Endothelial cell (in vitro differentiated cells): ENCODE results near the gene PRKAR1A. TPM values are rescaled to one million over a fixed set of nuclear protein-coding genes. Genes with fewer than 3 reads are reported as not detected.

Experiments used
- DNase-seq: peaks from one replicate; pipeline ENCODE4 v3.0.0; 2021; ENCODE audit warnings: low spot score
- H3K27ac Mint-ChIP-seq: one replicate; pipeline ENCODE4 v1.8.0; 2021; ENCODE audit warnings: mixed read lengths, inconsistent platforms; ENCODE audit not compliant: unreplicated experiment
- H3K27me3 Mint-ChIP-seq: one replicate; pipeline ENCODE4 v1.8.0; 2021; ENCODE audit warnings: mild to moderate bottlenecking, moderate library complexity, mixed read lengths, inconsistent platforms; ENCODE audit not compliant: unreplicated experiment
- H3K36me3 Mint-ChIP-seq: one replicate; pipeline ENCODE4 v1.8.0; 2021; ENCODE audit warnings: mild to moderate bottlenecking, low read depth, mixed read lengths, inconsistent platforms; ENCODE audit not compliant: unreplicated experiment
- H3K4me1 Mint-ChIP-seq: one replicate; pipeline ENCODE4 v1.8.0; 2021; ENCODE audit warnings: mild to moderate bottlenecking, mixed read lengths, inconsistent platforms; ENCODE audit not compliant: unreplicated experiment
- H3K4me3 Mint-ChIP-seq: one replicate; pipeline ENCODE4 v1.8.0; 2021; ENCODE audit warnings: mild to moderate bottlenecking, mixed read lengths, inconsistent platforms; ENCODE audit not compliant: unreplicated experiment
- H3K9me3 Mint-ChIP-seq: one replicate; pipeline ENCODE4 v1.8.0; 2021; ENCODE audit warnings: mixed read lengths, inconsistent platforms; ENCODE audit not compliant: unreplicated experiment
- total RNA-seq: library from RNA; stranded (reverse); fragmentation: NEBNext Ultra II Directional; extraction: Animal tissue kit (Norgen Biotek cat#: 25700); gene quantifications from one replicate; pipeline ENCODE4 v1.2.1, GENCODE V29; 2021; ENCODE audit not compliant: unreplicated experiment
- TF ChIP-seq, protein P1 (sequence below): fragments of 200-600 bp; sonication (generic); IDR thresholded peaks from one replicate; pipeline ENCODE4 v1.5.0; 2021; ENCODE audit warnings: antibody characterized with exemption; ENCODE audit not compliant: unreplicated experiment

Gene PRKAR1A
- total RNA-seq, 1 donor from 2014 or later: 248 TPM

DNA sequence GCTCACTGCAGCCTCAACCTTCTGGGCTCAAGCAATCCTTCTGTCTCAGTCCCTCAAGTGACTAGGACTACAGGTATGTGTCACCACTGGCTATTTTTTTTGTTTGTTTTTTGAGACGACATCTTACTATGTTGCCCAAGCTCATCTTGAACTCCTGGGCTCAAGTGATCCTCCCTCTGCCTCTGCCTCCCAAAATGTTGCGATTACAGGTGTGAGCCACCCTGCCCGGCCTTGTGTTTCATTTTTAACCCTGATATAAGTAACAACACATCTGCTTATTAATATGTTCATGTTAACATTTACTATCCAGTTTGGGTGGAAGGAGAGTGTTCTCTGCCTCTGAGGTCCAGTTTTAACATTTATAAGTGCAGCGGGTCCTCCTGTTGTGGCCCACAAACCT, 85.8 kb downstream of the PRKAR1A start:
- peaks cover 10% of the 10 kb centered on the region for H3K27me3 Mint-ChIP-seq

DNA sequence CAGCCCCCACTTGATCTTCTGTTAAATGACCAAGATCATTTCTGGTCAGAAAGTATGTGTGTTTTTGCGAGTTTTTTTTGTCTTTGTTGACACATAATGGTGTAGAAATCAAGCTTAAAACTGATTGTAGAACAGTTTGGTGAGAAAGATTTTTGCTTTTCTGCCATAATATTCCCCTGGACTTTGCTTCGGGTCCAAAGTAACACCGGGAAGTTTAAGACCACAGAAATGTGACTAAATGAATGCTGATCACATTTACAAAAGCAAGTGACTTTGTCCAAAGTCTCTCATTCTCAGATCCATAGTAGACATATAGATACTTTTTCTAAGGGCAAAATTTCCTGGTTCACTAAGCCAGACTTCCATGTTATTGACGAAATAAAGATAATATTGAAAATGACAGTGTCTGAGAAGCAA, 86.3 kb downstream of the PRKAR1A start:
- H3K36me3 Mint-ChIP-seq: peaks cover 4% of the 10 kb centered on the region
- H3K4me3 Mint-ChIP-seq: no peak overlapping the region
- peaks cover 10% of the 10 kb centered on the region for H3K27me3 Mint-ChIP-seq
- DNase-seq: no peak
- H3K4me1 Mint-ChIP-seq: peaks cover 18% of the 10 kb centered on the region
- H3K27ac Mint-ChIP-seq: no peak overlapping the region
- no peaks in the 10 kb centered on the region for H3K9me3 Mint-ChIP-seq
- TF ChIP-seq, protein P1, sequence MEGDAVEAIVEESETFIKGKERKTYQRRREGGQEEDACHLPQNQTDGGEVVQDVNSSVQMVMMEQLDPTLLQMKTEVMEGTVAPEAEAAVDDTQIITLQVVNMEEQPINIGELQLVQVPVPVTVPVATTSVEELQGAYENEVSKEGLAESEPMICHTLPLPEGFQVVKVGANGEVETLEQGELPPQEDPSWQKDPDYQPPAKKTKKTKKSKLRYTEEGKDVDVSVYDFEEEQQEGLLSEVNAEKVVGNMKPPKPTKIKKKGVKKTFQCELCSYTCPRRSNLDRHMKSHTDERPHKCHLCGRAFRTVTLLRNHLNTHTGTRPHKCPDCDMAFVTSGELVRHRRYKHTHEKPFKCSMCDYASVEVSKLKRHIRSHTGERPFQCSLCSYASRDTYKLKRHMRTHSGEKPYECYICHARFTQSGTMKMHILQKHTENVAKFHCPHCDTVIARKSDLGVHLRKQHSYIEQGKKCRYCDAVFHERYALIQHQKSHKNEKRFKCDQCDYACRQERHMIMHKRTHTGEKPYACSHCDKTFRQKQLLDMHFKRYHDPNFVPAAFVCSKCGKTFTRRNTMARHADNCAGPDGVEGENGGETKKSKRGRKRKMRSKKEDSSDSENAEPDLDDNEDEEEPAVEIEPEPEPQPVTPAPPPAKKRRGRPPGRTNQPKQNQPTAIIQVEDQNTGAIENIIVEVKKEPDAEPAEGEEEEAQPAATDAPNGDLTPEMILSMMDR: no peak

More for the DNA sequence above, 85.8 kb downstream of the PRKAR1A start:
- no peak overlapping the region for H3K4me3 Mint-ChIP-seq
- H3K4me1 Mint-ChIP-seq: peaks cover 18% of the 10 kb centered on the region
- TF ChIP-seq, protein P1: no peak
- H3K9me3 Mint-ChIP-seq: no peaks in the 10 kb centered on the region
- no peak overlapping the region for H3K27ac Mint-ChIP-seq
- peaks cover 4% of the 10 kb centered on the region for H3K36me3 Mint-ChIP-seq
- DNase-seq: no peak

DNA sequence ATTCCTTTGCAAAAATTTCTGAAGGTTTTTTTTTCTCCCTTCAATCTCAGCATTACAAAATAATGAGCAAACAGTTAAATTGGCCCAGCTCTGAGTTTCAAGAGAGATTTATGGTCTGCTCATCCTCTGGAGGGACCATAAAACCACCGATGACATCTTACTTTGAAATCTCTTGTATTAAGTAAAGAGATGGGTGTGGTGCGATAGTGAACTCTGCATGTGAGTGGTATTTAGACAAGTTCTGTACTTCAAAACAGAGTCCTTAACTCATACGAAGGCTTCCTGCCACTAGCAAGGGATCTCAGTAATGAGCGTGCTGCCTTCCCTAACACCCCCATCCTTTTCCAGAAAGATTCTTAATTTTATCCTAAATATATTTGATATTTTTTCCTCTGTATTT, 86.9 kb downstream of the PRKAR1A start:
- no peak overlapping the region for H3K4me3 Mint-ChIP-seq
- peaks cover 18% of the 10 kb centered on the region for H3K4me1 Mint-ChIP-seq
- H3K27me3 Mint-ChIP-seq: peaks cover 10% of the 10 kb centered on the region
- TF ChIP-seq, protein P1: no peak
- no peak overlapping the region for H3K27ac Mint-ChIP-seq
- peaks cover 4% of the 10 kb centered on the region for H3K36me3 Mint-ChIP-seq
- no peak for DNase-seq
- H3K9me3 Mint-ChIP-seq: no peaks in the 10 kb centered on the region

DNA sequence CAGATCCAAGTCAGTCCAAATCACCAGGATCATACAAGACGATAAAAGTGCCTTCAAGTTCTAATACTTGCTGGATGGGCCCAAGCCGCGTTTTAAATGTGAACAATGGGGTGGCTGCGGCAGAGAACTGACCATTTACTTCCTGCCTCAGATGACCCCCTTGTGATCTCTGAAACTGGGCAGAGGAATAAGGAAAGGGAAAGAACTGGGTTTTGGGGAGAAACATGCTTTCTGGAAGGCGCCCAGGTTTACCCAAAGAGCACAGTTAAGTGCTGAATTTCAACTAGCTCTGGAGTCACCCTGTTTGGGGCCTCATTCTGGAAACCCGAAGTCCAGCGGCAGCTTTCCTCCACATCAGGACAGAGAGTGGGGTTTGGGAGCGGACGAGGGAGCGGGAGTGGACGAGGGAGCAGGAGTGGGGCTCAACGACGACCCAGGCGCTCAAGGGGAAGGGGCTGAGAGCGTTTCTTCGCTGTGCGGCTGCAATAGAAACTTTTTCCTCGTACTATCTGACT, 87.4 kb downstream of the PRKAR1A start:
- no peak overlapping the region for H3K27ac Mint-ChIP-seq
- peaks cover 4% of the 10 kb centered on the region for H3K36me3 Mint-ChIP-seq
- peak overlapping the region; percentile 87 for H3K4me3 Mint-ChIP-seq
- H3K9me3 Mint-ChIP-seq: no peaks in the 10 kb centered on the region
- peaks cover 10% of the 10 kb centered on the region for H3K27me3 Mint-ChIP-seq
- TF ChIP-seq, protein P1: no peak
- H3K4me1 Mint-ChIP-seq: peaks cover 18% of the 10 kb centered on the region
- DNase-seq: no peak

DNA sequence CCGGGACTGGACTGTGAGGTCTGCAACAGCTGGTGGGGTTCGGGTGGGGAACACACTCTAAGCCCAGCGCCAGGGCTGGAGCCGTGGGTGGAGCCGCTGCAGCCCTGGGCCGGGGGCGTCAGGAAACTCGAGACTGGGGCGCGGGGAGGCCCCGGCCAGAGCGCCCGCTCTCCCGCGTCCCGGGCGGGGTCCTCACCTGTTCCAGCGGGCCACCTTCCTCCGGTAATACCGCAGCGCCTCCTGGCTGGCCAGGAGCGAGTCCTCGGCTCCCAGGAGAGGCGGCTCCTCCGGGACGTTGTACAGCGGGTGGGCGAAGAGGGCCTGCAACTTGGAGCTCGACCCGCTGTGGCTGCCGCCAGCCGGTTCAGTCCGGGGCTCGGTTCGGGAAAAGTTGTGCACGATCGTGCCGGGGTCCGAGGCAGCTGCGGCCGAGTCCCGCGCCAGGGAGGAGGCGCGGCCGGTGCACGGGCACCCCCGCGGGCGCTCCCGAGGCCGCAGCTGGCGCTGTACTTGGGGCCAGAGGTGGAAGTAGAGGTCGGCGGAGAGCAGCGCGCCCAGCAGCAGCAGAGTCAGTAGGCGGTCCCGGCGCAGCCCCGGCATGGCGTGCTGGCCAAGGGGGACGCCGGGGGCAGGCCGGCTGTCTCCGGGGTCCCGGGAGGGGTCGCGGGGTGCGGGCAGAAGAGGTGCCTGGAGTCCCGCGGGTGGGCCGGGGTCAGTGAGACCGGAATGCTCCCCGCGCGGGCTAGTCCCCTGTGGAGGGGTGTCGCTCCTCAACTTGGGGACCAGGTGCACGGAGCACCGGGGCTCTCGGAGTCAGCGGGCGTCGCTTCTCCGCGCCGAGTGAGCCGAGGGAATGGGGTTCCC, 88.1 kb downstream of the PRKAR1A start:
- TF ChIP-seq, protein P1: no peak
- H3K36me3 Mint-ChIP-seq: peaks cover 4% of the 10 kb centered on the region
- H3K4me3 Mint-ChIP-seq: no peak overlapping the region
- peaks cover 10% of the 10 kb centered on the region for H3K27me3 Mint-ChIP-seq
- DNase-seq: peak; percentile 42
- H3K9me3 Mint-ChIP-seq: no peaks in the 10 kb centered on the region
- H3K27ac Mint-ChIP-seq: no peak overlapping the region
- H3K4me1 Mint-ChIP-seq: peaks cover 15% of the 10 kb centered on the region
